ENCODE data around the gene ANKRD63. TPM values are rescaled to one million over a fixed set of nuclear protein-coding genes. Genes with fewer than 3 reads are reported as not detected.

ANKRD63 gene
- total and polyA plus RNA-seq, 2 of the 8 experiments (the other 6 are each of a cell fraction or from before 2014, with no cell fraction given) = 0.18 to 0.26 TPM

GRCh38 chr15:40310993-40311392 is 28.1 kb upstream of the ANKRD63 start (continued):
- no peak for TF ChIP-seq SIRT6 (IDR thresholded peaks at IDR 0.05; ENCODE audit: low read length)
- no peak for TF ChIP-seq KDM1A (IDR thresholded peaks at IDR 0.05; ENCODE audit: borderline replicate concordance, low read length)
- no peak for TF ChIP-seq CEBPB (IDR thresholded peaks at IDR 0.05; ENCODE audit: low read depth, low read length)
- TF ChIP-seq PHF8 (conservative IDR thresholded peaks at IDR 0.05; ENCODE audit: low read depth, low read length) = no peak
- no peak for TF ChIP-seq SIX5 (IDR thresholded peaks at IDR 0.05; ENCODE audit: low read depth, low read length)

Data from H1 (cell line).